ENCODE results near the gene TANC2.

TANC2 gene

DNA sequence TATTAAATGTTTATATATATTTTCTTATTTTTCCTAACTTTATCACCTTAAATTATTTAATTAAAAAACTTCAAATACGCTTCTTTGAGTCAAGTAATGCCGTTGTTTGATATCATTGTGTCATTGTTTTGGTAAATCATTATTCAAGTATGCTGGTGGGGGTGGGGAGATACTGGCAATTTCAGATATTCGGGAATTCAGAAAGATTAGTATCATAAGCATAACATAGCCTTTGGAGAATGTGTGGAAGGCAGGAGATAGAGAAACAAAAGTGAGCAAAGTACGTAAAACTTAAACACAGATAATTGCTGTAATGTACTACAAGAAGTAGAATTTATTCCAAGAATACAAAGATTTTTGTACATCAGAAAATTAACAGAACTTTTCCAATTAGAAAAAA, 49.8 kb downstream of the TANC2 start:
- no peak for DNase-seq

Data from SHP77 treated with DMSO at 0.1 percent for 48 hours (cell line).